Measurements from ENCODE around the gene DCTD.

DCTD gene

DNA sequence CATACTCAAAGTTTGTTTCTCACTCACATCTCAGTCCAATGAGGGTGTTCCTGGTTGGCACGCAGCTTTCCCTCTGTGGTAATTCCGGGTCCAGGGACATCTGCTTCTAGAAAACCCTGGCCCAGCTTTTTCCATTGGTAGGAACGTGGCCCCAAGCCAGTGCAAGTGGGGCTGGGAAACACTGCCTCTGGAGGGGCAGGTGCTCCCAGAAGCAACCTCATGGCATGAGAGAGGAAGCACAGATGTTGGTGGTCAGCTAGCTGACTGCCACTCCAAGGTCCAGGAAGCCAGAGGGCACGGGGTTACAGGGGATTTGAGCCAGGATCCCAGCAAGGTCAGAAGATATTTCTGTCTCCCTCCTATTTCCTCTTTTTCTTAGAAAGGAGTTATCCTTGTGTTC, 47.5 kb downstream of the DCTD start:
- DNase-seq = no peak

GRCh38 chr4:182866746-182867145, 50.4 kb downstream of the DCTD start:
- no peak for DNase-seq

GRCh38 chr4:182863501-182863900, 53.7 kb downstream of the DCTD start:
- no peak for DNase-seq

- DNase-seq = peak; percentile 63
Observed at GRCh38 chr4:182862921-182863320, 54.3 kb downstream of the DCTD start.

DNA sequence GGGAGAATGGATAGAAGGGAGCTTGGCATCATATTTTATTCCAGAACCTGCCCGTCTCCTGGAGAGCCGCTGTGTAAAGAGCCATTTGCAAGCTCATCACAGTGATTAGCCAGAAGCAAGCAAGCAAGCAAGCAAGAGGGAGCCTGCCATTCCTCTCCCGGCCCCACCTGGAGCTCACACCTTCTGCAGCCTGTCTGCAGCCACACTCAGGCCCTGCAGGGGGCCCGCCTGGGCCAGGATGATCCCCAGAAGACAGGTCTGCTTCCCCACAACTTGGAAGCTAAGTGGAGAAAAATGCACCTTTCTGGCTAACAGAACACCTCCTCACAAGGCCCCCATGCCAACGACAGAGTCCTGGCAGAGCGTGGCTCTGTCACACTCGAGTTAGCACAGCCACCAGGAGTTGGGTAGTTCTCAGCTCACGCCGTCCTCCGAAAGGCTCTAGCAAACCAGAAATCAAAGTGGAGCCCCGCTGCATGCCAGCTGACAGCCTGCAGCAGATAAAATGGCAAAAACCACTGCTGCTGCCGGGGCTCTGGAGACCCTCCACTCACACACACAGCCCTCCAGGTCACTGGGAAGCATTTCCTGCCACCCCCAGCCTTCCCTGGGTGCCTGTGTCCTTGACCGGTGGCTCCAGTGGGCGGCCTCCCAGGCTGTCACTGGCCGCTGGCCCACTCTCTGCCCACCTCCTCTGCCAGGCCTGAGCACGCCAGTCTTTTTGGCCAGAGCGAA, 54.9 kb downstream of the DCTD start:
- peak; percentile 22 for DNase-seq

DNA sequence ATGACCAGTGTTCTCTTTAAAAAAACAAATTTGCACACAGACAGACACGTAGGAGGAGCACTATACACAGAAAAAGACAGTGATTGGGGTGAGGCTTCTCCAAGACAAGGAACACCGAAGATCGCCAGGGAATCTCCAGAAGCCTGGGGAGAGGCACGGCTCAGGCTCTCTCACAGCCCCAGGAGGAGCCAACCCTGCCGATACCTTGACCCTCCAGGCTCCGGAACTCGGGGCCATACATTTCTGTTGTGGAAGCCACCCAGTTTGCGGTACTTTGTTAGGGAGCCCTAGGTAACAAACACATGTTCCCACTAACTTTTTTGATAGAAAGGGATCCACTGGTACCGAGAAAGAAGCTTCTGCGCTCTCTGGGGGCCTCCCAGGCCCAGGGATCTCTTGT, 55.8 kb downstream of the DCTD start:
- DNase-seq = no peak

GRCh38 chr4:182859730-182860129, 57.5 kb downstream of the DCTD start:
- no peak for DNase-seq

DNA sequence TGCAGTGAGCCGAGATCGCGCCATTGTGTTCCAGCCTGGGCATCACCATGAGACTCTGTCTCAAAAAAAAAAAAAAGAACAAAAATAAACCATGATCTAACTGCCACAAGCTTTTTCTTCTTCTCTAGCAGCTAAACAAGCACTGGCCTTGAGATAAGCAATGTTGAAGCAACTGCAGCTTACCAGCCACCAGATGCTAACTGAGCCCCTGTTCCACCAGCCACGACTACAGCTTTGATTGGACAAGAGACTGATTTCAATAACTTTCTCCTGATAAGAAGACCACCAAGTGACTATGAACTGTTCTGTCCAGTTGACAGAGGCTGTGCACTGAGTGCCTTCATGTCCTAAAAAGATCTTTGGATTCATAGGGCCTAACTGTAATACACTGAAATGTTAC, 58.5 kb downstream of the DCTD start:
- DNase-seq = no peak

GRCh38 chr4:182856862-182857261, 60.3 kb downstream of the DCTD start:
- DNase-seq = no peak

GRCh38 chr4:182855877-182856276, 61.3 kb downstream of the DCTD start:
- no peak for DNase-seq

- no peak for DNase-seq
Observed at GRCh38 chr4:182855312-182855711, 61.9 kb downstream of the DCTD start.

DNA sequence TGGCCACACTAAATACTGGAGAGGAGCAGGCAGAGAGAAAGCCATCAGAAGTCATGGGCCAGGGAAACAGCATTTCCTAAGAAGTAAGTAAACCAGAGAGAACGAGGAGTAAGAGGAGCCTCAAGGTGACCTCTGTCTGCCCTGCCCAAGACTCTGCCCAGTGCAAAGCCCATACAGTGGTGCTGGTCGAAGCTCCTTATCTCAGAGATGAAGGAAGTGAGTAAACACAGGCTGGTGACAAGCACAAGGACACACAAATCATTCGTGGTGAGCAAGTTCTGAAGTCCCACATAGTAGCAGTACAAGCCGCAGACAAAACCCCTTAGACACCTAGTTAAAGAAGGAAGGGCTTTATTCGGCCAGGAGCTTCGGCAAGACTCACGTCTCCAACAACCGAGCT, 62.7 kb downstream of the DCTD start:
- DNase-seq = no peak

DNA sequence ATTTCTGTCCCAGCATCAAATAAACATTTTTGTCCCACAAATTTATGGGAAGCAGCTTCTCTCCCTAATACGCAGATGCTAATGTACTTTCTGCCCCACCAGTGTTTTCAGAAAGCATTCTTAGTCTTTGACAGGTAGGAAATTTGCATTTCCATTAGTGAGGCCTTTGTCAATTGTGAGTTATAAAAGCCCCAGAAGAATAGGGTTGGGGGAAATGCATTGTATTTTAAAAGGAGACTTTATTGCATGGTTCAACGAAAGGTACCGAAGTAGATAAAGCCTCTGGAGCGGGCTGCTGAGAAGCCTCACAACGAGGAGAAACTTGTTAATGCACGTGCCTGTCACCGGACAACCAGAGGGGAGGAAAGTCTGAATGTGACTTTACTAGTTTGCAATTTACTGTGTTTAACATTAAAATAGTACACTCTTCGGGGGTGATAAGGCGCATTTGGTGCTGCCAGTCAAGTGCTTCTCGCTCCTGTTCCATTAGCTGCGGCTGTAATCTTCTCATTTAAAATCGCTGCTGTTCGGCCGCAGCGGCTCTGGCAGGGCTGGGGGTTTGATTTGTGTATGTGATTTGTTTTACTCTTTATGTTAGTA, 63.4 kb downstream of the DCTD start:
- no peak for DNase-seq

DNA sequence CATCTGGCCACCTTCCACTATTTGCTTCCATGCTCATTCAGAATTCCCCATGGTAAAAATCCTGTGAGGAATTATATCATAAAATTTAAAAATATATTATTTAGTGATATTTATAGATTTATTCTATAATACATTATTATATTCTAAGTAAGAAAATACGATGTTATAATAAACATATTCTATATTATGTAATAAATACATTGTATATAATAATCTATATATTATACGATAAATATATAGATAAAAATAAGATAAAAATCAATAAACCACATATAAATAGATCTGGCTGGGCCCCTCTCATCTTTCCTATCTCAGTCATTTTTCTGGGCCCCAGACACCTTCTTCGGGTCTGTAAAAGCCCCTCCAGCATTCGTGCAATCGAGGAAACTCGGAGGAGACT, 68.5 kb downstream of the DCTD start:
- no peak for DNase-seq

DNA sequence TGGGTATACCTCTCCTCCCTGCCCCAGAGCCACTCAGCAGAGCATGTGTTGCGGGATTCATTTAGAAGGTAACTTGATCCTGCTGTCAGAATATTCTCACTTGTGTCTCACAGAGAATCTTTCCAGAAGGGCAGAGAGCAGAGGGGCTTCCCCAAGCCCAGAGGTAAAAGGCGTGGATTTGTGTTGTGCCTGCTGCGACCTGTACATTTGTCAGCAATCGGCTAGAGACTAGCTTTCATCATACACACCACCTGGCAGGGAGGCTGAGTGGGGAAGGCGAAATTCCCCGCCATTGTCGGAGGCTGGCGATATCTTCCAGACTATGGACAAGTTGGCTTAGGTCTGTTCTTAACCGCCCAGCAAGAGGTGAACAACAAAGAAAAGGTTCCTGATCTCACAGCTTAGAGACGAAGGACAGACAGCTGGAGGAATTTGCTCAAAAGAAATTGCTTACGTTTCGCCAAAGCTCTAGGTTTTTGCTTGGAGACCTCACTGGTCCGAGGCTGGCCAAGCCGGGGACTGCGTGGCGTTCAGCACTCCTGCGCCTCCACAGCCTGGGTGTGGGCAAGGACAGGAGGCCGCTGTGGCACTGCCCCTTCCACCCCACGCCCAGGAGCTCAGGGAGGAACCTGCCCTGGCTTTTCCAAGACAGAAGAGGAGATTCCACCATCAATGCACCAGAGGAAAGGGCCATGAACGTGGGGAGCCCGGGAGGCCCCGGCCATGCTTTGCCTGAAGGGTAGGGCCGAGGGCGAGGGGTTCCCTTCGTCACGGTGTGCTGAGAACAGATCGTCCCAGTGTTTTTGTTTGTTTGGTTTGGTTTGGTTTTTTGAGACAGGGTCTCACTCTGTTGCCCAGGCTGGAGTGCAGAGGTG, 69.4 kb downstream of the DCTD start:
- no peak for DNase-seq

GRCh38 chr4:182846036-182846435, 71.2 kb downstream of the DCTD start:
- DNase-seq = no peak

DNA sequence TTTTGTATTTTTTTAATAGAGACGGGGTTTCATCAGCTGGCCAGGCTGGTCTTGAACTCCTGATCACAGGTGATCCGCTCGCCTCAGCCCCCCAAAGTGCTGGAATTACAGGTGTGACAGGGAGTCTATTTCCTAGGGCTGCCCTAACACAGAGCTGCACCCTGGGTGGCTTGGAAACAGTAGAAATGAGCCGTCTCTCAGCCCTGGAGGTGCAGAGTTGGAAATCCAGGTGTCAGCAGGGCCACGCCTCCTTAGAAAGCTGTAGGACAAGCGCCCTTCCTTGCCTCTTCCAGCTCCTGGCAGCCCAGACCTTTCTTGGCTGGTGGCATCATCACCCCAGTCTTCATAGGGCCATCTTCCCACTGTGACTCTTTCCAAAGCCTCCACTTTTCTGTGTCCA, 71.6 kb downstream of the DCTD start:
- no peak for DNase-seq

DNA sequence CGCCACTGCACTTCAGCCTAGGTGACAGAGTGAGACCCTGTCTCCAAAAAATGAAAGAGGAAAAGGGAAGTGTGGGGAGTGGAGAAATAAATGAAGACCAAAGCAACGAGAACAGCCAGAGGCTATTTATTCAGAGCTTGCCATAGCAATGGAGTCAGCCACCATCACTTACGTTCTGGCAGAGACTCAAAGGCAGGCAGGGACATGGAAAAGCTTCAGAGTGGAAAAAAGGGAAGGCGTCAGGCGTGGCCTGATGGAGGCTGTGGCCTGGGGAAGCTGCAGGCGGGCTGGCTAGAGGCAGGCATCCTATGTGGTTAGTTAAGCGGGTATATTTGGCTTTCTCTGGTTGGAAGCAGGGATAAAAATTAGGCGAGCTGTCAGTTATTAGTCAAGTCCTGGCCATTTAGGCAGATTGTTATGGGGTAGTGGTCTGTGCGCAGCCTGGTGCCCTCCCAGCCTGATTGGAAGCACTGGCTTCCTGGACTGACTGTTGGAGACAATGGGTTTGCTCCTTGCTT, 73.3 kb downstream of the DCTD start:
- DNase-seq = no peak

GRCh38 chr4:182842759-182843390, 74.3 kb downstream of the DCTD start:
- no peak for DNase-seq

DNA sequence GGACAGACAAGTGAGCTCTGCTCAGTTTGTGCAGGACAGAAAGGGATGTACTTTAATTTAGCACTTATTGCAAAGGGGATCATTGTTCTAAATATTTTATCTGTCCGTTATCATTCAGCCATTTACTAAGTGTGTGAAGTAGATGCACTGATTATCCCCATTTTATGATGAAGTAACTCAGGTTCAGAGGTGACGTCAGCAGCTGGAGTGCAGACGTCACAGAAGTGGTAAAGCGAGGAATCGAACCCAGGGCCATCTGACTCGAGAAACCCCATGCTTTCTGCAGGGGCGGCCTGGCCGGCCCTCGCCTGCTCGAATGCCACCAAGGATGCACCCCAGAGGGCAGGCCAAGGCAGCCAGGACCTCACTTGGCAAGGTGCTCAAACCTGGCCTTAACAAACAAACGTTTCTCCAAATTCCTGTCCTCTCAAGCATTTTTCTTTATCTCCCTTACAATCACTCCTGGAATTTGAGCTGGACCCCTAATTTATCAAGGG, 75.0 kb downstream of the DCTD start:
- DNase-seq = no peak

GRCh38 chr4:182840108-182840507, 77.1 kb downstream of the DCTD start:
- DNase-seq = no peak

Measured in NCI-H510A (cell line).